ENCODE results near the gene MEX3D.
A peak's percentile ranks its signal among the peaks of the same experiment; 100 is the strongest.

DNA sequence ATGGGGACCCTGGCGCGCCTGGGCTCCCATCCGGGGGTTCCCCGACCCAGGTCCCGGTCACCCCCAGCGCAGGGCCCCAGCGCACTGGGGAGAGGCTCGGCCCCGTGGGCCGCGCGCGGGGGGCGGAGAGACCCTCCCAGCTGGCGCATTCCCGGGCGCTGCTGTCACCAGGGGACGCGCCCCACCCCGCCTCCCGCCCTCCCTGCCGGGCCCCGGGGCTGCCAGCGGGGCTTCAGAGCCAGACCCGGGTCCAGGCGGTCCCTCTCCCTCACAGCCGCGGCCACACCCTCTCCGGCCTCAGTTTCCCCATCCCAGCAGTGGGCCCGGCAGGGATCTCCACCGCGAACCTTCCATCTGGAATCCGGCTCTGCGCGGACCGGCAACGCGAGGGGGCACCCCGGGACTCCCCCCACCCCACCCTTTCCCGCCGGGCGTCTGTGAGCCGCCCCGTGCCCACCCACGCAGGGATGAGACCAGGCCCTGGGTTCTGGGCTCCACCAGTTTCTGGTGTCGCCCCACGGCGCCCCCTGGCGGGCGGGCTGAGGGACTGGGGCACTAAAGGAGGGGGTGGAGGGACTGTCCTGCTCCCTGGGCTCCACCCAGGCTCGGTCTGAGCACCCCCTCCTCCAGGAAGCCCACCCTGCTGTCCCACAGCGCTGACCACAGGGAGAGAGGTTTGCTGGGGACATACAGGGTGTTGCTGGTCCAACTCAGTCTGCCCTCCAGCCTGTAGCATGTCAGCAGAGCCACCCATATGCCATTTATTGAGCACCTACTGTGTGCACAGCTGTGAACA is 54.4 kb downstream of the MEX3D start:
- TF ChIP-seq, protein P1, sequence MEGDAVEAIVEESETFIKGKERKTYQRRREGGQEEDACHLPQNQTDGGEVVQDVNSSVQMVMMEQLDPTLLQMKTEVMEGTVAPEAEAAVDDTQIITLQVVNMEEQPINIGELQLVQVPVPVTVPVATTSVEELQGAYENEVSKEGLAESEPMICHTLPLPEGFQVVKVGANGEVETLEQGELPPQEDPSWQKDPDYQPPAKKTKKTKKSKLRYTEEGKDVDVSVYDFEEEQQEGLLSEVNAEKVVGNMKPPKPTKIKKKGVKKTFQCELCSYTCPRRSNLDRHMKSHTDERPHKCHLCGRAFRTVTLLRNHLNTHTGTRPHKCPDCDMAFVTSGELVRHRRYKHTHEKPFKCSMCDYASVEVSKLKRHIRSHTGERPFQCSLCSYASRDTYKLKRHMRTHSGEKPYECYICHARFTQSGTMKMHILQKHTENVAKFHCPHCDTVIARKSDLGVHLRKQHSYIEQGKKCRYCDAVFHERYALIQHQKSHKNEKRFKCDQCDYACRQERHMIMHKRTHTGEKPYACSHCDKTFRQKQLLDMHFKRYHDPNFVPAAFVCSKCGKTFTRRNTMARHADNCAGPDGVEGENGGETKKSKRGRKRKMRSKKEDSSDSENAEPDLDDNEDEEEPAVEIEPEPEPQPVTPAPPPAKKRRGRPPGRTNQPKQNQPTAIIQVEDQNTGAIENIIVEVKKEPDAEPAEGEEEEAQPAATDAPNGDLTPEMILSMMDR (optimal IDR thresholded peaks at IDR 0.05 in 1 of 3, IDR thresholded peaks at IDR 0.05 in 1 of 3, conservative IDR thresholded peaks at IDR 0.05 in 1 of 3; ENCODE audit: extremely low read depth in 1 of 3, insufficient read depth in 2 of 3, low read length in 3 of 3), result peak; percentile 61 to 95 (median 79)
- TF ChIP-seq EZH2 (IDR thresholded peaks at IDR 0.05; ENCODE audit: low read length), result no peak

Measured in keratinocyte (primary cell).